ENCODE measurements around the gene IL17C. TPM values are rescaled to one million over a fixed set of nuclear protein-coding genes. Genes with fewer than 3 reads are reported as not detected.
A peak's percentile ranks its signal among the peaks of the same experiment; 100 is the strongest.

The IL17C gene
- total and polyA plus RNA-seq, 8 donors: 0.87 to 1.2 TPM; not detected in 6

GRCh38 chr16:88616736-88617135 is 21.6 kb upstream of the IL17C start:
- H3K27ac ChIP-seq: peak overlapping the region; percentile 57 to 90 (median 81)
- H3K9me3 ChIP-seq: no peaks in the 10 kb centered on the region
- no peaks in the 10 kb centered on the region for H3K27me3 ChIP-seq
- no peak overlapping the region for H3K4me3 ChIP-seq
- no peak for TF ChIP-seq CTCF (IDR thresholded peaks at IDR 0.05)
- TF ChIP-seq POLR2A (IDR thresholded peaks at IDR 0.05): no peak
- TF ChIP-seq POLR2AphosphoS5 (IDR thresholded peaks at IDR 0.05): no peak
- TF ChIP-seq EP300 (IDR thresholded peaks at IDR 0.05): no peak
- H3K4me1 ChIP-seq: peaks cover 35 to 68% (median 43%) of the 10 kb centered on the region in 4 donors
- 38 to 84% (median 54%) methylated on average over 9 to 12 of the region's 12 CpGs for WGBS, 5 donors
- intact Hi-C loops (cut with DNase I; ENCODE audit: low total_unique reads): no loop called here
- peaks cover 3 to 80% (median 59%) of the 10 kb centered on the region in 4 donors for H3K36me3 ChIP-seq
- no peak for DNase-seq

- intact Hi-C loops (cut with DNase I; ENCODE audit: low total_unique reads): no loop called here
- Histone ChIP-seq H3K36me3 (peaks cover 5 to 80% (median 59%) of the 10 kb centered on the region in 4 donors), H3K4me3 (no peak overlapping the region), H3K27ac (peak overlapping the region in 4 of 5 donors; percentile 73 to 90 (median 84)), H3K27me3 (no peaks in the 10 kb centered on the region), H3K4me1 (peaks cover 35 to 68% (median 43%) of the 10 kb centered on the region in 4 donors), H3K9me3 (no peaks in the 10 kb centered on the region)
- no peak for TF ChIP-seq POLR2AphosphoS5 (IDR thresholded peaks at IDR 0.05)
- no peak for TF ChIP-seq CTCF (IDR thresholded peaks at IDR 0.05)
- TF ChIP-seq POLR2A (IDR thresholded peaks at IDR 0.05): no peak
- TF ChIP-seq EP300 (IDR thresholded peaks at IDR 0.05): no peak
- WGBS, 5 donors: 65 to 87% (median 67%) methylated on average over 20 of the region's 20 CpGs
- DNase-seq: peak in 1 of 2 donors; percentile 60
Observed at GRCh38 chr16:88617268-88618031, 20.9 kb upstream of the IL17C start.

GRCh38 chr16:88618182-88618955 is 20.0 kb upstream of the IL17C start:
- WGBS, 5 donors: 57 to 66% (median 62%) methylated on average over 18 to 20 of the region's 20 CpGs
- Histone ChIP-seq H3K4me1 (peaks cover 35 to 68% (median 43%) of the 10 kb centered on the region in 4 donors), H3K27ac (peak overlapping the region in 4 of 5 donors; percentile 25 to 87 (median 48)), H3K9me3 (no peaks in the 10 kb centered on the region), H3K36me3 (peaks cover 14 to 80% (median 59%) of the 10 kb centered on the region in 4 donors), H3K27me3 (no peaks in the 10 kb centered on the region), H3K4me3 (no peak overlapping the region)
- TF ChIP-seq EP300 (IDR thresholded peaks at IDR 0.05) (no peak), POLR2AphosphoS5 (IDR thresholded peaks at IDR 0.05) (peak in 1 of 3 donors; percentile 33)
- intact Hi-C loops (cut with DNase I; ENCODE audit: low total_unique reads): no loop called here
- DNase-seq: no peak

- 84 to 91% (median 87%) methylated on average over 19 of the region's 19 CpGs for WGBS, 5 donors
- Histone ChIP-seq H3K27me3 (no peaks in the 10 kb centered on the region), H3K36me3 (peaks cover 21 to 80% (median 60%) of the 10 kb centered on the region in 4 donors), H3K9me3 (no peaks in the 10 kb centered on the region), H3K27ac (peak overlapping the region; percentile 25 to 87 (median 38)), H3K4me3 (no peak overlapping the region), H3K4me1 (peaks cover 35 to 63% (median 40%) of the 10 kb centered on the region in 4 donors)
- intact Hi-C loops (cut with DNase I; ENCODE audit: low total_unique reads): no loop called here
- DNase-seq: no peak
- TF ChIP-seq EP300 (IDR thresholded peaks at IDR 0.05): no peak
- no peak for TF ChIP-seq POLR2A (IDR thresholded peaks at IDR 0.05)
- no peak for TF ChIP-seq POLR2AphosphoS5 (IDR thresholded peaks at IDR 0.05)
Observed at GRCh38 chr16:88618956-88619667, 19.3 kb upstream of the IL17C start.
